Measurements from ENCODE around the gene TAPT1. TPM values are rescaled to one million over a fixed set of nuclear protein-coding genes. Genes with fewer than 3 reads are reported as not detected.
A peak's percentile ranks its signal among the peaks of the same experiment; 100 is the strongest.
"Not testable (repeated sequence)": the region's sequence is repeated elsewhere in the genome, so short reads cannot be mapped to it uniquely, and the experiment has no call there.

Gene TAPT1
- total and polyA plus RNA-seq, 4 donors = 47.6 to 64.9 (median 48.1) TPM

GRCh38 chr4:16205298-16206164 lies 20.7 kb downstream of the TAPT1 start:
- Histone ChIP-seq H3K36me3 (ENCODE audit: control insufficient read depth, insufficient read depth, low read length) (peaks cover 3% of the 10 kb centered on the region), H3K27me3 (ENCODE audit: control insufficient read depth, insufficient read depth, low read length) (no peaks in the 10 kb centered on the region), H3K27ac (ENCODE audit: low read depth, low read length) (no peak overlapping the region), H3K9me3 (ENCODE audit: control insufficient read depth, insufficient read depth, low read length) (no peaks in the 10 kb centered on the region), H3K4me3 (ENCODE audit: low read depth, low read length) (no peak overlapping the region), H3K4me1 (ENCODE audit: control insufficient read depth, insufficient read depth, low read length) (no peaks in the 10 kb centered on the region)
- WGBS (ENCODE audit: insufficient coverage) = 59% methylated on average over 3 of the region's 7 CpGs
- DNase-seq (ENCODE audit: low read depth in 4 of 6, low spot score in 6 of 6) = peak in 2 of 6 donors; percentile 15 to 62

- no peaks in the 10 kb centered on the region for H3K4me1 ChIP-seq (ENCODE audit: control insufficient read depth, insufficient read depth, low read length)
- H3K27ac ChIP-seq (ENCODE audit: low read depth, low read length) = no peak overlapping the region
- H3K27me3 ChIP-seq (ENCODE audit: control insufficient read depth, insufficient read depth, low read length) = no peaks in the 10 kb centered on the region
- no peak for DNase-seq (ENCODE audit: low read depth in 4 of 6, low spot score in 6 of 6)
- H3K4me3 ChIP-seq (ENCODE audit: low read depth, low read length) = no peak overlapping the region
- WGBS (ENCODE audit: insufficient coverage) = 100% methylated on average over 3 of the region's 3 CpGs
- H3K36me3 ChIP-seq (ENCODE audit: control insufficient read depth, insufficient read depth, low read length) = peaks cover 3% of the 10 kb centered on the region
- no peaks in the 10 kb centered on the region for H3K9me3 ChIP-seq (ENCODE audit: control insufficient read depth, insufficient read depth, low read length)
These were observed 21.8 kb downstream of the TAPT1 start for GRCh38 chr4:16204505-16204904.

GRCh38 chr4:16203083-16203482 lies 23.2 kb downstream of the TAPT1 start:
- no peaks in the 10 kb centered on the region for H3K27me3 ChIP-seq (ENCODE audit: control insufficient read depth, insufficient read depth, low read length)
- peaks cover 3% of the 10 kb centered on the region for H3K36me3 ChIP-seq (ENCODE audit: control insufficient read depth, insufficient read depth, low read length)
- H3K9me3 ChIP-seq (ENCODE audit: control insufficient read depth, insufficient read depth, low read length) = no peaks in the 10 kb centered on the region
- no peak for DNase-seq (ENCODE audit: low read depth in 4 of 6, low spot score in 6 of 6)
- 100% methylated on average over 1 of the region's 2 CpGs for WGBS (ENCODE audit: insufficient coverage)
- no peak overlapping the region for H3K27ac ChIP-seq (ENCODE audit: low read depth, low read length)
- no peak overlapping the region for H3K4me3 ChIP-seq (ENCODE audit: low read depth, low read length)
- H3K4me1 ChIP-seq (ENCODE audit: control insufficient read depth, insufficient read depth, low read length) = no peaks in the 10 kb centered on the region

- Histone ChIP-seq H3K4me1 (ENCODE audit: control insufficient read depth, insufficient read depth, low read length) (no peaks in the 10 kb centered on the region), H3K4me3 (ENCODE audit: low read depth, low read length) (no peak overlapping the region), H3K9me3 (ENCODE audit: control insufficient read depth, insufficient read depth, low read length) (no peaks in the 10 kb centered on the region), H3K27ac (ENCODE audit: low read depth, low read length) (no peak overlapping the region), H3K27me3 (ENCODE audit: control insufficient read depth, insufficient read depth, low read length) (no peaks in the 10 kb centered on the region), H3K36me3 (ENCODE audit: control insufficient read depth, insufficient read depth, low read length) (peaks cover 3% of the 10 kb centered on the region)
- DNase-seq (ENCODE audit: low read depth in 4 of 6, low spot score in 6 of 6) = no peak
- no CpG with 5 or more reads among the region's 2 CpGs for WGBS (ENCODE audit: insufficient coverage)
These were observed 23.7 kb downstream of the TAPT1 start for GRCh38 chr4:16202598-16202997.

- Histone ChIP-seq H3K27ac (ENCODE audit: low read depth, low read length) (no peak overlapping the region), H3K4me3 (ENCODE audit: low read depth, low read length) (no peak overlapping the region), H3K4me1 (ENCODE audit: control insufficient read depth, insufficient read depth, low read length) (no peaks in the 10 kb centered on the region), H3K27me3 (ENCODE audit: control insufficient read depth, insufficient read depth, low read length) (no peaks in the 10 kb centered on the region), H3K9me3 (ENCODE audit: control insufficient read depth, insufficient read depth, low read length) (no peaks in the 10 kb centered on the region), H3K36me3 (ENCODE audit: control insufficient read depth, insufficient read depth, low read length) (no peaks in the 10 kb centered on the region)
- no CpG with 5 or more reads among the region's 1 CpG for WGBS (ENCODE audit: insufficient coverage)
- DNase-seq (ENCODE audit: low read depth in 4 of 6, low spot score in 6 of 6) = peak in 3 of 6 donors; percentile 15 to 76 (median 46)
These were observed 27.2 kb downstream of the TAPT1 start for GRCh38 chr4:16199093-16199492.

GRCh38 chr4:16197876-16198665 lies 28.2 kb downstream of the TAPT1 start:
- Histone ChIP-seq H3K27me3 (ENCODE audit: control insufficient read depth, insufficient read depth, low read length) (no peaks in the 10 kb centered on the region), H3K4me3 (ENCODE audit: low read depth, low read length) (no peak overlapping the region), H3K27ac (ENCODE audit: low read depth, low read length) (peak overlapping the region; percentile 19), H3K4me1 (ENCODE audit: control insufficient read depth, insufficient read depth, low read length) (peaks cover 3% of the 10 kb centered on the region), H3K9me3 (ENCODE audit: control insufficient read depth, insufficient read depth, low read length) (no peaks in the 10 kb centered on the region), H3K36me3 (ENCODE audit: control insufficient read depth, insufficient read depth, low read length) (no peaks in the 10 kb centered on the region)
- DNase-seq (ENCODE audit: low read depth in 4 of 6, low spot score in 6 of 6) = no peak
- WGBS (ENCODE audit: insufficient coverage) = 40% methylated on average over 1 of the region's 2 CpGs

GRCh38 chr4:16196482-16197393 lies 29.5 kb downstream of the TAPT1 start:
- peak overlapping the region; percentile 72 for H3K27ac ChIP-seq (ENCODE audit: low read depth, low read length)
- H3K27me3 ChIP-seq (ENCODE audit: control insufficient read depth, insufficient read depth, low read length) = no peaks in the 10 kb centered on the region
- WGBS (ENCODE audit: insufficient coverage) = 49% methylated on average over 2 of the region's 9 CpGs
- H3K9me3 ChIP-seq (ENCODE audit: control insufficient read depth, insufficient read depth, low read length) = no peaks in the 10 kb centered on the region
- peaks cover 3% of the 10 kb centered on the region for H3K4me1 ChIP-seq (ENCODE audit: control insufficient read depth, insufficient read depth, low read length)
- no peaks in the 10 kb centered on the region for H3K36me3 ChIP-seq (ENCODE audit: control insufficient read depth, insufficient read depth, low read length)
- peak; percentile 28 to 83 (median 50) for DNase-seq (ENCODE audit: low read depth in 4 of 6, low spot score in 6 of 6)
- peak overlapping the region; percentile 28 for H3K4me3 ChIP-seq (ENCODE audit: low read depth, low read length)

GRCh38 chr4:16195209-16195608 lies 31.1 kb downstream of the TAPT1 start:
- DNase-seq (ENCODE audit: low read depth in 4 of 6, low spot score in 6 of 6) = no peak
- Histone ChIP-seq H3K27me3 (ENCODE audit: control insufficient read depth, insufficient read depth, low read length) (no peaks in the 10 kb centered on the region), H3K27ac (ENCODE audit: low read depth, low read length) (no peak overlapping the region), H3K4me1 (ENCODE audit: control insufficient read depth, insufficient read depth, low read length) (peaks cover 3% of the 10 kb centered on the region), H3K4me3 (ENCODE audit: low read depth, low read length) (no peak overlapping the region), H3K9me3 (ENCODE audit: control insufficient read depth, insufficient read depth, low read length) (no peaks in the 10 kb centered on the region), H3K36me3 (ENCODE audit: control insufficient read depth, insufficient read depth, low read length) (peaks cover 8% of the 10 kb centered on the region)
- WGBS (ENCODE audit: insufficient coverage) = no CpG with 5 or more reads among the region's 1 CpG

GRCh38 chr4:16194798-16195197 lies 31.5 kb downstream of the TAPT1 start:
- not testable (repeated sequence) for H3K9me3 ChIP-seq (ENCODE audit: control insufficient read depth, insufficient read depth, low read length); H3K27ac ChIP-seq (ENCODE audit: low read depth, low read length); H3K4me3 ChIP-seq (ENCODE audit: low read depth, low read length); H3K4me1 ChIP-seq (ENCODE audit: control insufficient read depth, insufficient read depth, low read length); DNase-seq (ENCODE audit: low read depth in 4 of 6, low spot score in 6 of 6); H3K27me3 ChIP-seq (ENCODE audit: control insufficient read depth, insufficient read depth, low read length)
- H3K36me3 ChIP-seq (ENCODE audit: control insufficient read depth, insufficient read depth, low read length) = peaks cover 12% of the 10 kb centered on the region
- WGBS (ENCODE audit: insufficient coverage) = no CpG with 5 or more reads among the region's 4 CpGs

All from spinal cord (tissue), 10 donors.